ENCODE results near the gene STX4.

STX4 gene, protein sequence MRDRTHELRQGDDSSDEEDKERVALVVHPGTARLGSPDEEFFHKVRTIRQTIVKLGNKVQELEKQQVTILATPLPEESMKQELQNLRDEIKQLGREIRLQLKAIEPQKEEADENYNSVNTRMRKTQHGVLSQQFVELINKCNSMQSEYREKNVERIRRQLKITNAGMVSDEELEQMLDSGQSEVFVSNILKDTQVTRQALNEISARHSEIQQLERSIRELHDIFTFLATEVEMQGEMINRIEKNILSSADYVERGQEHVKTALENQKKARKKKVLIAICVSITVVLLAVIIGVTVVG

GRCh38 chr16:31032736-31033708, at the start of gene STX4:
STX4 (plus strand) TSS chr16:31033558; CDS start chr16:31033806, 248 bp downstream.
- peak; percentile 94 to 97 for DNase-seq

DNA sequence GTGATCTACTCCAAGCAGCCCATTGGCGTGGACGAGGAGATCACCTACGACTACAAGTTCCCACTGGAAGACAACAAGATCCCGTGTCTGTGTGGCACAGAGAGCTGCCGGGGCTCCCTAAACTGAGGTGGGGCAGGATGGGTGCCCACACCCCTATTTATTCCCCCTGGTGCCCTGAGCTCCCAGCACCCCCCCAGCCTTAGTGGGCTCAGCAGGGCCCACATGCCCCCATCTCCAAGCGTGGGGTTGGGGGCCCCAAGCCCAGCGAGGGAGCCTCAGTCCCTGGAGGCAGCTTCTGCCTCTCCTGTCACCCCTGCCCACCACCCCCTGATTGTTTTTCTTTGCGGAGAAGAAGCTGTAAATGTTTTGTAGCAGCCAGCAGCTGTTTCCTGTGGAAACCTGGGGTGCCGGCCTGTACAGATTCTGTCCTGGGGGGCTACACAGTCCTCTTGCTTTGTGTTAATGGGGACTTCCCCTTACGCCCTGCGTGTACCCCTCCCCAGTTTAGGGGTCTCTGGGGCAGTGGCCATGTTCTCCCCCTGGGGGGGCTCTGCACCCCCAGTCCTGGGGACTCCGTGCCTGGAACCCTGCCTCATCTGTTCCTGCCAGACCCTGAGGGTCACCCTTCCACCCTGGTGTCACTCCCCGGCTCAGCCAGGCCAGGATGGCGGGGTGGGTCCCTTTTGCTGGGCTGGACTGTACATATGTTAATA, 49.3 kb upstream of the STX4 start:
- no peak for DNase-seq

GRCh38 chr16:30984669-30985400, 48.5 kb upstream of the STX4 start, which contains the start of gene HSD3B7:
HSD3B7 (plus strand) TSS chr16:30985207; CDS start chr16:30985659, 452 bp downstream.
- DNase-seq: peak; percentile 64 to 85

- DNase-seq: no peak
Observed at GRCh38 chr16:30985401-30986128, 47.8 kb upstream of the STX4 start.

GRCh38 chr16:30986129-30986991, 47.0 kb upstream of the STX4 start:
- DNase-seq: no peak

- DNase-seq: no peak
Observed at GRCh38 chr16:30987581-30988190, 45.7 kb upstream of the STX4 start.

DNA sequence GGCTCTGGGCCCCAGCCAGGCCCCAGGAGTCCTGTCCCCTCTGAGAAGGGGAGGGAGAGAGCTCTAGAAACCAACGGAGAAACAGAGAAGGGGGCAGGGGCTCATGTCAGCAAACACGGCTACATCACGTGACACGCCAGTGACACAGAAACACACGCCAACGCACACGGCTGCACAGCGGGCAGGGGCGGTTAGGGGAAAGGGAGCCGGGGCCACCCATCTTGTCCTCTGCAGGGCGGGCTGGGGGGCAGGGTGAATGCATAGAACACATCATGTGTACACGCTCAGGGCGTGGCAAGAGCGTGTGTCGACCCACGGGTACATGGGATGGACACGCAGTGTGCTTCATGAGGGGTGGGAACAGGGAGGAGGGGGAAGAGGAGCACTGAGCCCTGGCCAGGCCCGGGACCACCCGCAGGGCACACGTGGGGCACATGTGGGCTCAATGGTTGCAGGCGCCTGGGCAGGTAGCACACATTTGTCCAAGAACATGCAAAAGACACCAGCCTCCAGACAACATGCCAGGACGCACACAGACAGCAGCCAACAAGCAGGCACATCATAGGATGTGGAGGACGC, 43.8 kb upstream of the STX4 start:
- no peak for DNase-seq

- no peak for DNase-seq
Observed at GRCh38 chr16:30990105-30990504, 43.3 kb upstream of the STX4 start.

GRCh38 chr16:30991052-30991451, 42.3 kb upstream of the STX4 start:
- no peak for DNase-seq

DNA sequence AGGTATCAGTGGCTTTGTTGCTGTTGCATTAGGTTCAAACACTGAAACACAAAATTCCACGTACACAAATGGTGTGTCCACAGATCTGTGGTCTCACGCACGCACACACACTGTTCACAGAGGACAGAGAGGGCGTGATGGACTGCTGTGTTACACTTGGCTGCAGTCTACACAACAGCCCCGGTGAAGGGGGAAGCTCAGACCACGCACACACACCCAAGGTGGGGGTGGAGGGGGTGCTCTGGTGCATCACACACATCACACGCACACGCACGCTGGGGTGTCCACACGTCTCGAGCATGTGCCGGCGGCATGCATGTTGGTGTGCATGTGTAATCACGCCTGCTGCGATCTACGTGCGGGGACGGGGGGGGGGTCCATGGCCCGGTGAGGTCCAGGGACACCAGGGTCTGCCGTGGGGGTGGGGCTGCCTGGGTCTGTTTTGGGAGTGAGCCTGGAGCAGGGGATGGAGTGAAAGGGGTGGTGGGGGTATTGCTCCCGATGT, 41.0 kb upstream of the STX4 start:
- DNase-seq: no peak

- DNase-seq: no peak
Observed at GRCh38 chr16:30992931-30993816, 40.2 kb upstream of the STX4 start.

DNA sequence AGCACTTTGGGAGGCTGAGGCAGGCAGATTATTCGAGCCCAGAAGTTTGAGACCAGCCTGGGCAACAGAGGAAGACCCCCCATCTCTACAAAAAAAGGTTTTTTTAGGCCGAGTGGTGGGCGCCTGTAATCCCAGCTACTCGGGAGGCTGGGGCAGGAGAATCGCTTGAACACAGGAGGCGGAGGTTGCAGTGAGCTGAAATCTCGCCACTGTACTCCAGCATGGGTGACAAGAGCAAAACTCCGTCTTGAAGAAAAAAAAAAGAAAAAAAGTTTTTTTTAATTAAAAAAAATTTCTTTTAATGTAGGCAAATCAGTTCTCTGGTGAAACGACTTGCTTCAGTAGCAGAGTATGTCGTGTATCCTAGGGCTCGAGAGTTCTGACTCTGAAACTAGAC, 37.4 kb upstream of the STX4 start:
- DNase-seq: no peak

- DNase-seq: no peak
Observed at GRCh38 chr16:30996324-30996984, 36.9 kb upstream of the STX4 start.

GRCh38 chr16:30996985-30997724, 36.2 kb upstream of the STX4 start:
- DNase-seq: peak; percentile 71 to 88

- DNase-seq: no peak
Observed at GRCh38 chr16:30997725-30998711, 35.3 kb upstream of the STX4 start.
